GM21786 (cell line): ENCODE measurements around the gene AMOT.

Experiments used
- ATAC-seq: cut with Tn5 transposase; IDR thresholded peaks from one replicate; pipeline ENCODE4 v1.9.1; 2021; ENCODE audit not compliant: unreplicated experiment

The AMOT gene

GRCh38 chrX:112839856-112840255 is 775 bp downstream of the AMOT start:
- ATAC-seq: no peak

- no peak for ATAC-seq
Observed at GRCh38 chrX:112837531-112837930, 3.1 kb downstream of the AMOT start.

DNA sequence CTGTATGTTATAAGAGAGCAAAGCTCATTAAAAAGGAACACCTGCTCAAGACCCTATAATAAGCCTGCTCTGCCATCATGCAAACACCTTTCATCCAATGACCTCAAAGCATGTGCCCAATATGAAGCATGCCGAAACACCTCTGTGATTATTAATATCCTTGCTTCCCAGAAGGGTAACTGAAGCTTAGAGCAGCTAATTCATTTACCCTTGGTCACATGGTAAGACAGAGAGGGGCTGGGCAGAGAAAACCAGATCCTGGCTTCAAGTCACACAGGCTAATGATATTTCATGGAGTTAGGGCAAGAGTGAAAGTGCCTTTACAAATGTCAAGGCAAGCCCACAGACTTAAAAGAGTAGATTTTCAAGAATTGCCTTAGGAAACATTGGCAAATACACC is 5.6 kb downstream of the AMOT start:
- ATAC-seq: no peak

DNA sequence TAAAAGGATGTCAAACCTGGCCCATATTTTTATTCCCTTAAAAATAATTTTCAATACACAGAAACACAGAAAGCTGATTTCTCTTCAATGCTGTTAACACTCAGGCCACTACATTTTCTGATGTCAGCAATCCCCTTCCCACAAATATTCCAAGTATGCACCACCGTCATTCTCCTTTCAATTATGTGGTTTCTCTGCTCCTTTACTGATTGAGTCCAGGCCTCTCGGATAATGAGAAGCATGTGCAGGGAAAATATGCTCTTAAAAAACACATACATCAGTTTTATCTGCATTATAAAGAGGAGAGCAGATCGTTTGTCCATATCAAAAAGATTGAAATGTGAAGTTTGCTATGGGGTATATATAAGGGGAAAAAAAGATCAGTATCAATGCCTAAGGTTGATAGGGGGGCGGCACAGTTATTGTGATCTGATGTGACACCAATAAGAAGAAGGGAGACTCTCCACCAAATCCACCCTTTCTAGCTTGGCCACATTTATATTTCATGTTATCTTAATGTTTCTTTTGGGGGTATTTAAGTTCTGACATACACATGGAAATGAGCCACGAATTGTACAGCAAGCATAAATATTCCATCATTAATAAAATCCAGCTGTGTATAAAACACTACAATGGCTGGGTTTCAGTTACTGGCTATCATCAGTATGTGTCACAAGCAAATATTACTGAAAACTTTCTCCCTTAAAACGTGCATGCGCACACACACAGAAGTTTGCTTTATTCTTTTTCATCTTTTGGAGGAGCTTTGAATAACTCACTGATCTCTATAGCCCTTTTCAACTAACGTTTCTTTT is 6.4 kb downstream of the AMOT start:
- no peak for ATAC-seq

- no peak for ATAC-seq
Observed at GRCh38 chrX:112832481-112833095, 8.0 kb downstream of the AMOT start.

DNA sequence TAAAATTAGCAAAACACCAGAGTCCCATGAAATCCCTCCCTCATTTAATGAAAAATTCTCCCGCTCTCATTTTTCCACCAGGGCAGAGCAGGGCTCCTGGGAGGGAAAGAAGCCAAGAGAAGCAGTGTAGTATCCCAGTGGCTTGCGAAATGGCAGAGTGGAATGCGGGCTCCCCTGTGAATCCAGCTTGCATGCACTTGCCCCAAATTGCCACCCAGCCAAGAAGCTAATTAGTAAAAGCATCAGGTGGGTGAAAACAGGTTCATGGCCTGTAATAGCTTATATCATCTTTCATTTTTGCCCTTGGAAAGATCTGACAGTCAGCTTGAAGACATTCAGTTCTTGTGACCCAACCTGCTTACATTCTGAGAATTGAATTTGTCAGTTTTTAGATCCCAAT is 10.1 kb downstream of the AMOT start:
- no peak for ATAC-seq

DNA sequence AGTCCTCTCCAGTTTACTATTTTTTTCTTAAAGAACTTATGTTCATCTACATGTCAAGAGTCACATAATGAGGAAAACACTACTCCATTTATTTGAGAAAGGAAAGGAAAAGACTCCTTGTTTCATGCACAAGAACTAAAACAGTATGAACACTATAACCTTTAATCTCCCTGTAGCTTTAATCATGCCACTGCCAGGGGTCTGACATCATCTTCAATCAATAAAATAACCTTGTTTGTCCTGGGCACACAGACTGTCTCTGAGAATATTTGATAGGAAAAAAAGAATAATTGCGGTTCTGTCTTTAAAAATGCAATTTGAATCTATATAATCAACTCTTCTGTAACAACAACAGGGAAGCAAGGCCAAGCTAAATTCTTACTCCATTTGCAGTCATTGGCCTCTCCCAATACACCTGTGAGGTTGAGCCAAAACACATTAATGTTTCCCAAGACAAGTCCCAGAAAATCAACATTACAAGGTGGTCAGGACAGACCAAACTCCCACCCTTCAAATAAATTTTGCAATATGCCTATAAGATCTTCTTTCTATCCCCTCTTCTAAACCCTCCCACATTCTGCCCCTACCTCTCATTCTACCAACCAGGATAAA is 13.2 kb downstream of the AMOT start:
- no peak for ATAC-seq

GRCh38 chrX:112826023-112826422 is 14.6 kb downstream of the AMOT start:
- no peak for ATAC-seq

DNA sequence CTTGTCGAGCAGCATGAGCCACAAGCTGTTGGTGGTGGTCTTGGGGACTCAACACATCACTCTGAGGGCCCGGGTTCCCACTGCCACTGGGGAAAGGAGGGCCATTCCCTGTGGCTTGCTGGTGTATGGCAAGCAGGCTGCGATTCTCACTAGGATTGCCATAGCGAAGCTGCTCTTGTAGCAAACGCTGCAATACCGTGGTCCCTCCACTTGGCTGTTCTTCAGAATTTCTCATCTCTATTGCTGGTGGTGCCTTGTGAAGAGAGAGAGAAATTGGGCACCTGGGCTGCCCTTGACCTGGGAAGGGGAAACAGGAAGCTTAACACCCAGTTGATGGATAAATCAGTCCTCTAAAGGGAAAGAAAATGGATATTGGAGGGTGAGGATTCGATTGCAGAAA is 17.7 kb downstream of the AMOT start:
- ATAC-seq: no peak

GRCh38 chrX:112820364-112821268 is 20.0 kb downstream of the AMOT start:
- no peak for ATAC-seq

DNA sequence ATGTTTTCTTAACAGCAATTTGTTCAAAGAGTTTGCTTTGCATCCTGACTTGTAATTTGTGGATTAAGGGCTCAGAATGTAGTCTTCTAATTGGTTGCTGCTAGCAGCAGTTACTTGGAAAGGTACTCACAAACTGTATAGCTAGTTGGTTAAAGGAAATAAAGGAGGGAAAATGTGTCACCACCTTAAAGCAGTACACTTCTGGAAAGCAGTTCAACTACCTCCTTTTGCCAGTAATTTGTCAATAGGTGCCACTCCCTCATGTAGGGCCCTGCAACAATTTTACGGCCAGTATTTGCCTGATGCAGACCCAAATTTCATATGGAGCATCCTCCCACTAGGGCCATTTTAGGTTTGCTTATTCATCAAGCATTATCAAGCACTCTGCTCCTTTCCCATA is 20.8 kb downstream of the AMOT start:
- ATAC-seq: no peak

DNA sequence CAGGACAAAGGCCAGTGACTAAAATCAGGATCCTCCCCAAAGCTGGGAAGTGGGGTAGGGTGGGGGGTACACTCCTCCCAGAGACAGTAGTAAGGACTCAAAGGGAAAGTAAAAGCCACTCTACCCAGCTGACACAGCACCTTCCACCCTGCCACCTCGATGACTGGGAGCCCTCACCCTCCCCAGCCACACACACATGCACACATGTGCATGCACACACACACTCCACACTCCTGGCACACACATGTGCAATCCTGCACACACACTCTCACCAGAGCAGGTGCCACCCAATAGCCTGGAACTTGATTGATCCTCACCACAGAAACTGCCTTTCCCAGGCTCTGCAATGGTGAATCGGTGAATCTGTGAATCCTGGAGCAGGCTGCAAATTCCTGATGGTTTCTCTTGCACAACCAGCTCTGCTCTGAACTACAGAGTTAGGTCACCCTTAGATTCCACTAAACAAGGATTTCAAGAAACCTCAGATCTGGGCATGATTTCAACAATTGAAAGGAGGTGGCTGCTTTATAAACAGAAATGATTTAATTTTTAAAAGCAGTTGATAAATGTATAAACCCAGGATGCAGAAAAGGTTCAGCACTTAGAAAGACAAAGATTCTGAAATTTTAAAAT is 21.5 kb downstream of the AMOT start:
- no peak for ATAC-seq

DNA sequence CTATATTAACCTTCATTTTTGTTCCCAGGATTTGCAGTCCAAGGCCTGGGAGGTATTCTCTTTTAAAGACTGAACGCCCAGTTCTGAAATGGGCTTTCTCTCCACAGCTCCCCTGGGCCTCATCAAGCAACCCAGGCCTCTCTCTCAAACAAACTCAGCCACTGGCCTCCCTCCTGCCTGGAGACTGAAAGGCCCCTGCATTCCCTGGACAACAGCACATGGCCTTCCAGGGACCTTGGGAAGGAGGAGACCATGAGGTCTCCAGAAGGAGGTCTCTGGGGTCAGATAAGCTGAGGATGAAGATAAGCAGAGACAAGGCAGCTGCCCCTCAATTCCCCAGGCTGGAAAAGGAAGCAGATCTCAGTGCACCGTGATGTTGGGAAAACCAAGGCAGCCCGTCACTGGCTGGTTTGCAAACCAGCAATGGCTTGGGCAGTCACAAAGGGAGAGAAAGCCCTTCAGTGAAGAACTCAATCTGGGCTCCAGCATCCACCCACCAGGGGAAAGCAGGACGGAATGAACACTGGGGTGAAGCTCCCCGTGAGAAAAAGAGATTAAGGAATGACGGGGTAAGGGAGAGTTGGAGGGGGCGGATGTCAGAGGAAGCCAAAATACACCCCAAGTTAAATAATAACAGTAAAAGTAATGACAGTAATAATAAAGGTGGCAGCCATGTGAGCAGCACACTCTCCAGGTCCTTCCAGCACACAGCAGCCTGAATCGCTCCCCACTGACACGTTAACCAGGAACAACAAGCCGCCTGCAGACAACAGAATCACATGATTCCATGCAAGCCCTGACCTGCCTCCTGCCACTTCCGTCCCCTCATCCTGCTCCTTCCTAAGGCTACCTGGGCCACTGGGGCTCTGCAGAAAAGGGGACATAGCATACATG is 22.3 kb downstream of the AMOT start:
- ATAC-seq: no peak

DNA sequence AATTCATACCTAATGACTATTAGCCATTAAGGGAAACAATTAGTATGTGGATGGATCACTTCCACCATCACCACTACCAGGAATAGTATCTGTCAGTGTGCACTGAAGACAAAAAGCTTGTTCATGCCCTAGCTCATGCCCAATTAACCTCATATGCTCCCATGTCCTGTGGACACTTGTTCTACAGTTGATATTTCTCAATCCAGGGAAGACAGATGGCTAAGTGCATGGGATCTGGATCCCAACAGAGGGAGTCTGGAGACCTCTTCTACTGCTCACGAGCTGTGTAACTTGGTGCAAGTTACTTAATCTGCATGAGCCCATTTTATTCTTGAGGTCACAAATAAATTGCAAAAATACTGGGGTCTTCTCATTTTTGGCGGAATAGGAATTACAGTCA is 23.7 kb downstream of the AMOT start:
- ATAC-seq: no peak

DNA sequence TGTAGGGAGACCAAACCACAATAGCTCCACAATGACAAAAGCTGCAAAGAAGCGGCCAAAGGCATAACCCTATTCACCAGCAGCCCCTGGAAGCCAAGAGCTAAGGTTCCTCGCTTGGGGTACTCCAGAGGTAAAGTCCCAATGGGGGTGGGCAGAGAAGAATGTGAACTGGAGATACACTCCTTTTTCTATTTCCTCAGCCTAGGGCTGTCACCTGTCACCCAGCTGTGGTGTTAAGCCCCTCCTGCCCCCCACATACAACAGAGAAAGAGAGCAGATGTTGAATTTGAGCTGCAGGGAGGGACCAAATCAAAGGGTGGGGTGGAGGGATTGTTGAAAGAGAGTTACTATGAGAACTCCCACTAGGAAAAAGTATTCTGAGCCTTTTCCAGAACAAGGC is 26.1 kb downstream of the AMOT start:
- no peak for ATAC-seq

DNA sequence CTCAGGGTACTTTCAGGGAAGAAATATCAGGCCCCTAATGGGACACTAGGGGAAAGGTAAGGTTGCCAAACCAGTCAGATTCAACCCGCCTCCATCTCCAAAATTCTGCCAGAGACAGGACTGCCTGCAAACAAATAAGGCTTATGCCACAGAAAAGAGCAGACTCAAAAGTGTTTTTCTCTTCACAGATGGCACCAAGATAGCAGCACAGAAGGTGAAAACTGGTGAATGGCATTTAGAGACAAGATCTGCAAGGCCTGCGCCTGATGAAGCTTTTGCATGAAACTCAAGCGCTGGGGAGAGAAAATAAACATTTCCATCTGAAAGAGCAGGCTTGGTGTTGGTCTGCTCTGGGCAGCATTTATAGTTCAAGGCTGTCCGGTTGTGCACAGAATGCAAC is 27.9 kb downstream of the AMOT start:
- no peak for ATAC-seq

DNA sequence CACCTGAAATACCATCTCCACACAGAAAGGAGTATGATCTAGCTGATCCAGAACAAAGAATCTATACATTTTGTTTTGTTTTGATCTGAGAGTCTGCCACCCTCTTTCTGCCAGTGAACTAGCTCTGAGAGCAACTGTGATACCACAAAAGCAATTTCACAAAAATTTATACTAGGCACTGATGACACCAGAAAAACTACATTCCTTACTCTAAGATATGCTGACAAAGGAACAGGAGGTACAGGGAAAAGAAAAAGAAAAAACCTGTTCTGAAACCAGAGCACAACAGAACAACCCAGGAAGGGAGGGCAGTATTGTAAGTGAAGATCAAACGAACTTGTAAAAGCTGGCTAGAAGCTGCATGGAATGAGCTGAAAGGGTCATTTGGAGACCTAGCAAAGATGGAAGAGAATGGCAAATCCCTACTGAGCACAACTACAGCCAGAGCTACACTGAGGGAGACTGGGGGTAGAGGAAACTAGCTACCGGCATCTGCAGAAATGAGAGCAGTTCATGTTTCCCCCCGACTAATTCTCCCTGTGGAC is 31.9 kb downstream of the AMOT start:
- ATAC-seq: no peak

- ATAC-seq: no peak
Observed at GRCh38 chrX:112808007-112808406, 32.6 kb downstream of the AMOT start.

DNA sequence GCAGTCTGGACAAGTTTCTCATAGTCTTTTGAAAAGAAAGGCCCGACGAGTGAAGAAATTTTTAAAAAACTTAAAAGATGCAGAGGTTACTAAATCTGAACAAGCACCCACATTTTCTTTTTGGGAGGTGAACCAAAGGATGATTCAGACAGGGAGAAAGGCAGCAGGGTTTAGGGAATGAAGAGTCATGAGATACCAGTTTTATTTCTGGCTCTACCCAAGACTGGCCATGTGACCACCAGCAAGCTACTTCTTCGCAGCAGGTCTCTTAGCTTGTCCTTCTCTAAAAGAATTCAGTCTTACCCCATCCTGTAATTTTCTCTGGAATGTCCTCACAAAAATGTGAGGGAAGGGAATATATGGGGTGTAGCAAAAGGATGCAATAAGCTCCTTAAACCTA is 37.6 kb downstream of the AMOT start:
- no peak for ATAC-seq

DNA sequence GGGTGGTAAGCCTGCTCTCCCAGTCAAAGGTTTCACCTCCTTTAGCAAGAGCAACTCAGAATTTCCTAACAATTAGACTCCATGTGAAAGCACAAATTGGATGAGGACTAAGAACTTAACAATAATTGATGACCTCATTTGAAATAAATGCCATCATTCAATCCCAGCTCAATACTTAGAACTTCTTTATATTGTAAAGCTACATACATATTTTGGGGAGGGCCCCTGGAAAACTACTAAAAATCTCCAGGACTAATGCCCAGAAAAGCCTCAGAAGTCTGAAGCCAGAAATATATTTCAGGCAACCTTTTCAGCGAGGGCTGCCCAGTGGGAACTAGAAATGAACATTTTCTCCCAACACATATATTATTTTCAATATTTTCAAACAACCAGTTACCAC is 38.1 kb downstream of the AMOT start:
- ATAC-seq: no peak
